Measurements from ENCODE around the gene PTPRN2. TPM values are rescaled to one million over a fixed set of nuclear protein-coding genes. Genes with fewer than 3 reads are reported as not detected.

Gene PTPRN2
- total RNA-seq, 1 experiment from 2014 or later: not detected

GRCh38 chr7:158318511-158318913 lies 269.1 kb downstream of the PTPRN2 start:
- Histone ChIP-seq H3K79me2 (ENCODE audit: low read depth) (no peaks in the 10 kb centered on the region), H3K9me2 (ENCODE audit: insufficient read depth) (no peaks in the 10 kb centered on the region), H3K4me3 (no peak overlapping the region), H3K4me1 (replicated peaks; ENCODE audit: insufficient read depth) (no peaks in the 10 kb centered on the region), H4K20me1 (ENCODE audit: insufficient read depth) (no peaks in the 10 kb centered on the region), H2AFZ (no peak overlapping the region), H3K36me3 (ENCODE audit: low read depth) (no peaks in the 10 kb centered on the region), H3F3A (ENCODE audit: insufficient read depth, low read depth) (no peaks in the 10 kb centered on the region), H3K27me3 (ENCODE audit: insufficient read depth, low read depth) (peaks cover 78% of the 10 kb centered on the region), H3K27ac (no peak overlapping the region), H3K4me2 (no peak overlapping the region), H3K9me3 (ENCODE audit: insufficient read depth, low read depth) (0 out of 2 replicates have a peak, but pooled peaks cover 4% of the 10 kb centered on the region)
- BruUV-seq (replicated peaks): no TSS peak
- TF ChIP-seq, protein P1, sequence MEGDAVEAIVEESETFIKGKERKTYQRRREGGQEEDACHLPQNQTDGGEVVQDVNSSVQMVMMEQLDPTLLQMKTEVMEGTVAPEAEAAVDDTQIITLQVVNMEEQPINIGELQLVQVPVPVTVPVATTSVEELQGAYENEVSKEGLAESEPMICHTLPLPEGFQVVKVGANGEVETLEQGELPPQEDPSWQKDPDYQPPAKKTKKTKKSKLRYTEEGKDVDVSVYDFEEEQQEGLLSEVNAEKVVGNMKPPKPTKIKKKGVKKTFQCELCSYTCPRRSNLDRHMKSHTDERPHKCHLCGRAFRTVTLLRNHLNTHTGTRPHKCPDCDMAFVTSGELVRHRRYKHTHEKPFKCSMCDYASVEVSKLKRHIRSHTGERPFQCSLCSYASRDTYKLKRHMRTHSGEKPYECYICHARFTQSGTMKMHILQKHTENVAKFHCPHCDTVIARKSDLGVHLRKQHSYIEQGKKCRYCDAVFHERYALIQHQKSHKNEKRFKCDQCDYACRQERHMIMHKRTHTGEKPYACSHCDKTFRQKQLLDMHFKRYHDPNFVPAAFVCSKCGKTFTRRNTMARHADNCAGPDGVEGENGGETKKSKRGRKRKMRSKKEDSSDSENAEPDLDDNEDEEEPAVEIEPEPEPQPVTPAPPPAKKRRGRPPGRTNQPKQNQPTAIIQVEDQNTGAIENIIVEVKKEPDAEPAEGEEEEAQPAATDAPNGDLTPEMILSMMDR (conservative IDR thresholded peaks at IDR 0.05): no peak
- TF ChIP-seq EZH2 (IDR thresholded peaks at IDR 0.05; ENCODE audit: low read depth): no peak
- intact Hi-C loops (cut with micrococcal nuclease; ENCODE audit: unreplicated experiment): no loop called here
- POLR2A ChIA-PET (ENCODE audit: unreplicated experiment): no interaction called here
- no peak for DNase-seq
- CTCF ChIA-PET: no interaction called here

GRCh38 chr7:158317238-158318205 lies 270.1 kb downstream of the PTPRN2 start:
- ChIA-PET CTCF (no interaction called here), POLR2A (ENCODE audit: unreplicated experiment) (no interaction called here)
- no peak for DNase-seq
- Histone ChIP-seq H3K36me3 (ENCODE audit: low read depth) (no peaks in the 10 kb centered on the region), H2AFZ (no peak overlapping the region), H3K79me2 (ENCODE audit: low read depth) (no peaks in the 10 kb centered on the region), H3K27me3 (ENCODE audit: insufficient read depth, low read depth) (peaks cover 68% of the 10 kb centered on the region), H3K4me3 (no peak overlapping the region), H3K9me3 (ENCODE audit: insufficient read depth, low read depth) (peaks cover 4% of the 10 kb centered on the region; the same call in 1 of the 2 replicates), H4K20me1 (ENCODE audit: insufficient read depth) (no peaks in the 10 kb centered on the region), H3K9me2 (ENCODE audit: insufficient read depth) (no peaks in the 10 kb centered on the region), H3F3A (ENCODE audit: insufficient read depth, low read depth) (peaks cover 7% of the 10 kb centered on the region; the same call in 1 of the 2 replicates), H3K4me2 (no peak overlapping the region), H3K27ac (no peak overlapping the region), H3K4me1 (replicated peaks; ENCODE audit: insufficient read depth) (no peaks in the 10 kb centered on the region)
- intact Hi-C loops (cut with micrococcal nuclease; ENCODE audit: unreplicated experiment): no loop called here
- BruUV-seq (replicated peaks): no TSS peak
- TF ChIP-seq, protein P1 (conservative IDR thresholded peaks at IDR 0.05): no peak
- TF ChIP-seq EZH2 (IDR thresholded peaks at IDR 0.05; ENCODE audit: low read depth): 0 out of 2 replicates have a peak, but pooled peaks have one; percentile 11

- ChIA-PET POLR2A (ENCODE audit: unreplicated experiment) (no interaction called here), CTCF (no interaction called here)
- Histone ChIP-seq H3K27me3 (ENCODE audit: insufficient read depth, low read depth) (peaks cover 58% of the 10 kb centered on the region), H3F3A (ENCODE audit: insufficient read depth, low read depth) (peaks cover 15% of the 10 kb centered on the region; the same call in 1 of the 2 replicates), H3K27ac (no peak overlapping the region), H3K4me2 (no peak overlapping the region), H3K79me2 (ENCODE audit: low read depth) (no peaks in the 10 kb centered on the region), H3K9me3 (ENCODE audit: insufficient read depth, low read depth) (peaks cover 4% of the 10 kb centered on the region; the same call in 1 of the 2 replicates), H3K4me3 (no peak overlapping the region), H3K36me3 (ENCODE audit: low read depth) (no peaks in the 10 kb centered on the region), H4K20me1 (ENCODE audit: insufficient read depth) (no peaks in the 10 kb centered on the region), H3K4me1 (replicated peaks; ENCODE audit: insufficient read depth) (no peaks in the 10 kb centered on the region), H2AFZ (no peak overlapping the region), H3K9me2 (ENCODE audit: insufficient read depth) (no peaks in the 10 kb centered on the region)
- BruUV-seq (replicated peaks): no TSS peak
- no peak for DNase-seq
- intact Hi-C loops (cut with micrococcal nuclease; ENCODE audit: unreplicated experiment): no loop called here
- TF ChIP-seq, protein P1 (conservative IDR thresholded peaks at IDR 0.05): no peak
- no peak for TF ChIP-seq EZH2 (IDR thresholded peaks at IDR 0.05; ENCODE audit: low read depth)
Measured at GRCh38 chr7:158316466-158317031, 271.1 kb downstream of the PTPRN2 start.

Data from PC-9 (cell line).